Sigmoid colon (tissue), 7 donors: ENCODE results near the gene FBXL4. TPM values are rescaled to one million over a fixed set of nuclear protein-coding genes. Genes with fewer than 3 reads are reported as not detected.

Experiments used
- DNase-seq: peaks from one replicate; pipeline ENCODE4 v3.0.0-alpha.2; 2019
- H3K27ac ChIP-seq, 4 donors: fragments of 200-600 bp; sonication (generic); one replicate each; pipeline ENCODE4 v1.5.1; 2016 to 2019; ENCODE audit warnings: mild to moderate bottlenecking in 1 of 4
- H3K27me3 ChIP-seq, 3 donors: fragments of 200-600 bp; sonication (generic); one replicate each; pipeline ENCODE4 v1.5.1; 2019; ENCODE audit warnings: mild to moderate bottlenecking in 1 of 3
- H3K36me3 ChIP-seq, 4 donors: fragments of 200-600 bp; sonication (generic); one replicate each; pipeline ENCODE4 v1.5.1; 2016 to 2019
- H3K4me1 ChIP-seq, 4 donors: fragments of 200-600 bp; sonication (generic); one replicate each; pipeline ENCODE4 v1.5.1; 2017 to 2019
- H3K4me3 ChIP-seq, 4 donors: fragments of 200-600 bp; sonication (generic); one replicate each; pipeline ENCODE4 v1.5.1; 2017 to 2019; ENCODE audit warnings: mild to moderate bottlenecking in 2 of 4, moderate library complexity in 1 of 4
- H3K9me3 ChIP-seq, 4 donors: fragments of 200-600 bp in 3 of 4; sonication (generic) in 3 of 4; one replicate each; pipeline versions ENCODE4 v1.5.1 to v1.6.1; 2013 to 2019
- EP300 ChIP-seq, 4 donors: sonication (generic); formaldehyde crosslinking; IDR thresholded peaks; one replicate each; pipeline ENCODE4 v1.6.1; 2017; ENCODE audit warnings: antibody characterized with exemption in 4 of 4
- POLR2A ChIP-seq, 2 donors: fragments of 450-650 bp; IDR thresholded peaks; one replicate each; pipeline ENCODE4 v1.6.1; 2016; ENCODE audit warnings: antibody characterized with exemption in 2 of 2, mild to moderate bottlenecking in 2 of 2, moderate library complexity in 2 of 2
- POLR2AphosphoS5 ChIP-seq, 4 donors: sonication (generic); formaldehyde crosslinking; IDR thresholded peaks; one replicate each; pipeline ENCODE4 v1.6.1; 2017; ENCODE audit warnings: antibody characterized with exemption in 4 of 4
- WGBS, 2 donors: extraction: QIAGEN DNeasy Blood & Tissue Kit; methylation state at CpG; one replicate each; pipeline ENCODE4 v1.1.7; 2013; 5-methylcytosine and 5-hydroxymethylcytosine counted together
- intact Hi-C: fragments of 100-400 bp; cut with DNase I; formaldehyde crosslinking; loops from one replicate; pipeline ENCODE4 v1.15.1; 2023
- polyA plus RNA-seq, 3 donors: library from polyadenylated mRNA; stranded (reverse); fragments of 200-250 nt; gene quantifications; one replicate each; pipeline ENCODE4 v1.2.3, GENCODE V29; 2013
- total RNA-seq, 4 donors: library from RNA; depleted of rRNA; stranded (reverse); fragments of >200 nt; gene quantifications; one replicate each; pipeline ENCODE4 v1.1.0, GENCODE V29; 2016
- TF ChIP-seq, protein P1 (sequence below), 4 experiments: fragments of 450-650 bp in 3 of 4; fragments of 200-600 bp in 1 of 4; IDR thresholded peaks; one replicate each; pipeline ENCODE4 v1.5.1; 2016 to 2019; ENCODE audit warnings: antibody characterized with exemption in 4 of 4, mild to moderate bottlenecking in 3 of 4, moderate library complexity in 2 of 4
- donor health status: healthy with polysubstance abuse.
- donor health status: Bipolar disorder and iron deficiency.
- donor health status: healthy.

FBXL4 gene
- total and polyA plus RNA-seq, 7 donors: 2.4 to 31.4 (median 19.1) TPM

DNA sequence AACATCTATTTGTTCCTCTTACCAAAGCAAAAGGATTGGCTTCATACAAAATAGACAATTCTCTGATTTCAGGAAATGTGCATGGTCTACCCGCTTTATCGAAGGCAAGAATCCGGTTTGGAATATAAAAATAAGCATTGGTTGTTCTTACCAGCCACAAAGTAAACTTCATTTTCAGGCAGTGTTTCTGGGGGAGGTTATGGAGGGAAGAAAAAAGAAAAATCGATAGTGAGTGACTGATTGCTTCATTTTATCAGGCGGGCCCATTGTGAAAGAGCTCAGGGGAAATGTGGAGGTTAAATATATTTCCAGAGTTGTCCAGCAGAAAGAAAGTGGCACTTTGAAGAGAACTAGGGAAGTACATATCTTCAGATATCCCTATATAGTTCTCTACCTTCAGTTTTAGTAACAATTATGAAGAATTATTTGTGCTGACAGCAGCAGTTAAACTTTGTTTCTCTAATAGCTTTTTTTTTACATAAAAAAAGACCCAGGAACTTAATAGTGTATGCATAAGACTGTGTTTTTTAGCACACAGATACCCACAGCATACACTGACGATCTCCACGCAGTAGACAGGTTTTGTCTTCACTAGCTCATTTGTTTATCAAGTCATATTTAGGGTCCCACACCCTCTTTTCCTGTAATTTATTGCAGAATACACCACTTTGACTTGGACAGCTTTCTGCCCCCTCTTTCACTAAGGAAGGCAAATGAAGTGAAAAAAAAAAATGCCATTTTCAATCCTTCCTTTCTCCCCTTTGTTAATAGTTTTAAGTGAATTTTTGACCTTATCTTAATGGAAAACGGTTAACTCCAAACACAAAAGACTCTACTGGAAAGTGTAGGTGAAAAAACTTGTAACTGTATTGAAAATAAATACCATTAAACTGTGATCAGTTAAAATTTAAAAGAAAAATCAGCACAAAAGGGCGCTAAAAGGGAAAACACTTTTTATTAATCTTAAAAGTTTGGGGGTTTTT, 110.5 kb downstream of the FBXL4 start:
- Histone ChIP-seq H3K27ac (no peak overlapping the region), H3K9me3 (no peaks in the 10 kb centered on the region), H3K27me3 (peaks cover 52 to 100% (median 75%) of the 10 kb centered on the region in 3 donors), H3K4me3 (no peak overlapping the region), H3K36me3 (no peaks in the 10 kb centered on the region), H3K4me1 (peaks cover 0 to 42% (median 38%) of the 10 kb centered on the region in 4 donors)
- intact Hi-C loops: loop anchor here (10.0 kb wide), 3 partner anchors 108 to 758 kb away; partner anchors contain the start of gene FBXL4
- TF ChIP-seq EP300 (IDR thresholded peaks at IDR 0.05): no peak
- TF ChIP-seq, protein P1, sequence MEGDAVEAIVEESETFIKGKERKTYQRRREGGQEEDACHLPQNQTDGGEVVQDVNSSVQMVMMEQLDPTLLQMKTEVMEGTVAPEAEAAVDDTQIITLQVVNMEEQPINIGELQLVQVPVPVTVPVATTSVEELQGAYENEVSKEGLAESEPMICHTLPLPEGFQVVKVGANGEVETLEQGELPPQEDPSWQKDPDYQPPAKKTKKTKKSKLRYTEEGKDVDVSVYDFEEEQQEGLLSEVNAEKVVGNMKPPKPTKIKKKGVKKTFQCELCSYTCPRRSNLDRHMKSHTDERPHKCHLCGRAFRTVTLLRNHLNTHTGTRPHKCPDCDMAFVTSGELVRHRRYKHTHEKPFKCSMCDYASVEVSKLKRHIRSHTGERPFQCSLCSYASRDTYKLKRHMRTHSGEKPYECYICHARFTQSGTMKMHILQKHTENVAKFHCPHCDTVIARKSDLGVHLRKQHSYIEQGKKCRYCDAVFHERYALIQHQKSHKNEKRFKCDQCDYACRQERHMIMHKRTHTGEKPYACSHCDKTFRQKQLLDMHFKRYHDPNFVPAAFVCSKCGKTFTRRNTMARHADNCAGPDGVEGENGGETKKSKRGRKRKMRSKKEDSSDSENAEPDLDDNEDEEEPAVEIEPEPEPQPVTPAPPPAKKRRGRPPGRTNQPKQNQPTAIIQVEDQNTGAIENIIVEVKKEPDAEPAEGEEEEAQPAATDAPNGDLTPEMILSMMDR (IDR thresholded peaks at IDR 0.05): no peak
- TF ChIP-seq POLR2AphosphoS5 (IDR thresholded peaks at IDR 0.05): peak in 2 of 4 donors; percentile 23 to 35
- no peak for DNase-seq
- 10 to 18% methylated on average over 9 of the region's 9 CpGs for WGBS, 2 donors

DNA sequence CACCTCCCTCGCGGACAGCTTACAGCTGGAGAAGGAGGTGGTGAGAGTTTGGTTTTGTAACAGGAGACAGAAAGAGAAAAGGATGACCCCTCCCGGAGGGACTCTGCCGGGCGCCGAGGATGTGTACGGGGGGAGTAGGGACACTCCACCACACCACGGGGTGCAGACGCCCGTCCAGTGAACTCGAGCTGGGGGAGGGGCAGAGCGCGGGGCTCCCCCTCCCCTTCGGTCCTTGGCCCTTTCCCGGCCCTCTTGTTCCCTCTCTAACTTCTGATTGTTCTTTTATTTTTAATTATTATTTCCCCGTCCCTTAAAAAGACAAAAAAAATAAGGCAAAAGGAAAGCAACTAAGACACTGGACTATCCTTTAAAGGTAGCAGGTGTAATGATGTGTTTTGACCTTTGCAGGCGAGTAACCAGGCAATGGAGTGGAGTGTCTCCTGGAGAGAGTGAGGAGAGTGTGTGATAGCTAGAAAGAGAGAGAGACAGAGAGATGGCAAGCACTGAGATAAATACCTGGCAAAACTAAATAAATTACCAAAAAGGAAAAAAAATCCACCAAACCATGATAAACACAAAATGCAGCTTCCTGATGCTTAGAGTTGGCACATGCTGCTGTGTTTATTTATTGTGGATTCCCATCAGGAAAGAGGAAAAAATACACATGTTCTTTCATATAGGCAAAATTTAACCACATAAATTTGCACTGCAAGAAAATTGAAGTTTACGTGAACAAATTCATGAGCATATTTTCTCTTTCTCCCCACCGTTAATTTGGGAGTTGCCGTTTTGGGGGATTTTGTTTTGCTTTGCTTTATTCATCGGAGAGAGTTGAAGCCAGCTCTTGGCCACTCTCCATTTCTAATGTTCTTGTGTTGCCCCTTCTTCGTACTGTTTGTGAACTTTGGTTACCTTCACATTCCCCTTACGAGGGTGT, 111.5 kb downstream of the FBXL4 start:
- peaks cover 51 to 100% (median 76%) of the 10 kb centered on the region in 3 donors for H3K27me3 ChIP-seq
- H3K4me1 ChIP-seq: peaks cover 0 to 50% (median 48%) of the 10 kb centered on the region in 4 donors
- no peak overlapping the region for H3K4me3 ChIP-seq
- no peak for DNase-seq
- H3K27ac ChIP-seq: no peak overlapping the region
- WGBS, 2 donors: 5 to 6% methylated on average over 23 of the region's 23 CpGs
- intact Hi-C loops: loop anchor here (10.0 kb wide), 3 partner anchors 109 to 759 kb away; partner anchors contain the start of gene FBXL4
- TF ChIP-seq, protein P1 (IDR thresholded peaks at IDR 0.05): no peak
- peak in 2 of 4 donors; percentile 42 to 45 for TF ChIP-seq POLR2AphosphoS5 (IDR thresholded peaks at IDR 0.05)
- H3K9me3 ChIP-seq: no peaks in the 10 kb centered on the region
- no peaks in the 10 kb centered on the region for H3K36me3 ChIP-seq

DNA sequence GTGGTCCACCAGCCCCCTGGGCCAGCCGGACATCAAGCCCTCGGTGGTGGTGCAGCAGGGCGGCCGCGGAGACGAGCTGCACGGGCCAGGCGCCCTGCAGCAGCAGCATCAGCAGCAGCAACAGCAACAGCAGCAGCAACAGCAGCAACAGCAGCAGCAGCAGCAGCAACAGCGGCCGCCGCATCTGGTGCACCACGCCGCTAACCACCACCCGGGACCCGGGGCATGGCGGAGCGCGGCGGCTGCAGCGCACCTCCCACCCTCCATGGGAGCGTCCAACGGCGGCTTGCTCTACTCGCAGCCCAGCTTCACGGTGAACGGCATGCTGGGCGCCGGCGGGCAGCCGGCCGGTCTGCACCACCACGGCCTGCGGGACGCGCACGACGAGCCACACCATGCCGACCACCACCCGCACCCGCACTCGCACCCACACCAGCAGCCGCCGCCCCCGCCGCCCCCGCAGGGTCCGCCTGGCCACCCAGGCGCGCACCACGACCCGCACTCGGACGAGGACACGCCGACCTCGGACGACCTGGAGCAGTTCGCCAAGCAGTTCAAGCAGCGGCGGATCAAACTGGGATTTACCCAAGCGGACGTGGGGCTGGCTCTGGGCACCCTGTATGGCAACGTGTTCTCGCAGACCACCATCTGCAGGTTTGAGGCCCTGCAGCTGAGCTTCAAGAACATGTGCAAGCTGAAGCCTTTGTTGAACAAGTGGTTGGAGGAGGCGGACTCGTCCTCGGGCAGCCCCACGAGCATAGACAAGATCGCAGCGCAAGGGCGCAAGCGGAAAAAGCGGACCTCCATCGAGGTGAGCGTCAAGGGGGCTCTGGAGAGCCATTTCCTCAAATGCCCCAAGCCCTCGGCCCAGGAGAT, 112.4 kb downstream of the FBXL4 start:
- Histone ChIP-seq H3K4me3 (peak overlapping the region; percentile 29 to 57 (median 50)), H3K4me1 (peaks cover 0 to 55% (median 50%) of the 10 kb centered on the region in 4 donors), H3K36me3 (no peaks in the 10 kb centered on the region), H3K9me3 (no peaks in the 10 kb centered on the region), H3K27me3 (peaks cover 56 to 100% (median 76%) of the 10 kb centered on the region in 3 donors), H3K27ac (no peak overlapping the region)
- intact Hi-C loops: loop anchor here (10.0 kb wide), 3 partner anchors 109 to 759 kb away; partner anchors contain the start of gene FBXL4
- TF ChIP-seq, protein P1 (IDR thresholded peaks at IDR 0.05): no peak
- no peak for TF ChIP-seq POLR2AphosphoS5 (IDR thresholded peaks at IDR 0.05)
- TF ChIP-seq POLR2A (IDR thresholded peaks at IDR 0.05): no peak
- no peak for TF ChIP-seq EP300 (IDR thresholded peaks at IDR 0.05)
- DNase-seq: peak; percentile 55
- WGBS, 2 donors: 3% methylated on average over 76 of the region's 76 CpGs
